OCI-LY3 (cell line): Measurements from ENCODE around the gene EPB41L4A.

Experiments used
- H2AFZ ChIP-seq: fragments of 200-600, 300-600 bp; shearing (Covaris generic); 2 replicates; pipeline ENCODE4 v1.6.0; 2014; ENCODE audit warnings: antibody characterized with exemption, low read depth, low read length
- H3K27ac ChIP-seq: fragments of 200-600, 300-600 bp; sonication (generic); 2 replicates; pipeline ENCODE4 v1.5.1; 2014; ENCODE audit warnings: mild to moderate bottlenecking, low read length, moderate library complexity, mixed read lengths
- H3K27me3 ChIP-seq: fragments of 200-600, 300-600 bp; sonication (generic); 2 replicates; pipeline ENCODE4 v1.6.1; 2014; ENCODE audit warnings: low read depth, low read length, mixed read lengths
- H3K36me3 ChIP-seq: fragments of 200-600, 300-600 bp; sonication (generic); replicated peaks from 2 replicates; pipeline ENCODE3; 2014; ENCODE audit warnings: low read depth, low read length, mixed read lengths
- H3K4me1 ChIP-seq: fragments of 300-600, 200-600 bp; sonication (generic); 2 replicates; pipeline ENCODE4 v1.6.1; 2014; ENCODE audit warnings: low read length, mixed read lengths
- H3K4me2 ChIP-seq: fragments of 200-600, 300-600 bp; sonication (generic); 2 replicates; pipeline ENCODE4 v1.6.1; 2014; ENCODE audit warnings: low read length, mixed read lengths
- H3K4me3 ChIP-seq: fragments of 300-600, 200-600 bp; sonication (generic); 2 replicates; pipeline ENCODE4 v1.5.1; 2014; ENCODE audit warnings: antibody characterized with exemption, mild to moderate bottlenecking, low read length, moderate library complexity
- H3K79me2 ChIP-seq: fragments of 300-600, 200-600 bp; shearing (Covaris generic); 2 replicates; pipeline ENCODE4 v1.6.1; 2014; ENCODE audit warnings: mild to moderate bottlenecking, low read length, mixed read lengths
- H3K9ac ChIP-seq: fragments of 300-600, 200-600 bp; shearing (Covaris generic); 2 replicates; pipeline ENCODE4 v1.6.0; 2014; ENCODE audit warnings: mild to moderate bottlenecking, low read length, moderate library complexity
- H3K9me3 ChIP-seq: fragments of 200-600, 300-600 bp; shearing (Covaris generic); 2 replicates; pipeline ENCODE4 v1.6.1; 2014; ENCODE audit warnings: low read length, mixed read lengths; ENCODE audit not compliant: insufficient read depth
- H4K20me1 ChIP-seq: fragments of 200-600, 300-600 bp; sonication (generic); 2 replicates; pipeline ENCODE4 v1.6.1; 2016; ENCODE audit warnings: low read length, mixed read lengths; ENCODE audit not compliant: insufficient read depth
- EZH2phosphoT487 ChIP-seq: fragments of 200-600 bp; shearing (Covaris generic); IDR thresholded peaks from 2 replicates; pipeline ENCODE4 v1.6.1; 2018; ENCODE audit warnings: antibody characterized with exemption, mixed run types, low read depth
- TF ChIP-seq, protein P1 (sequence below): fragments of 200-600, 300-600 bp; sonication (generic); IDR thresholded peaks from 2 replicates; pipeline ENCODE4 v1.5.1; 2014; ENCODE audit warnings: antibody characterized with exemption, low read length, low read depth

Gene EPB41L4A

DNA sequence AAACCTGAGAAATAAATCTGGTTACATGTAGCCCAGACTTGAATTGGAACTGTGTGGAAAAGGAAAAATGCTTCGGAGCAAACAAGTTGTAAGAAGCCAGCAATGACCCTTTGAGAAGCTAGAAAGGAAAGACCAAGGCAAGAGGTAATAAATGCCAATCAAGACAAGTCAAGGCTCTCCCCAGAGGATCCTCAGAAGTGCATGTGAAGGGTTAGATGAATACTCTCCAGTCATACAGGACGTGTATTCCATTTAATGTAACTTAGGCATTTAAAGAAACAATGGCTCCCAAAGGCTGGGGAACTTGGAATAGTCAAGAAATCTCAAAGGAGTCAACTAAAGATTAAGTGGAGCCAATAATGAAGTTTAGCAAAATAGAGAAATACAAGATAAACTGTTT, 36.2 kb downstream of the EPB41L4A start:
- no peak overlapping the region for H3K9ac ChIP-seq
- no peaks in the 10 kb centered on the region for H3K27me3 ChIP-seq
- no peaks in the 10 kb centered on the region for H4K20me1 ChIP-seq
- H2AFZ ChIP-seq = no peak overlapping the region
- peaks cover 25% of the 10 kb centered on the region for H3K4me1 ChIP-seq
- H3K36me3 ChIP-seq = no peaks in the 10 kb centered on the region
- H3K9me3 ChIP-seq = no peaks in the 10 kb centered on the region
- TF ChIP-seq, protein P1, sequence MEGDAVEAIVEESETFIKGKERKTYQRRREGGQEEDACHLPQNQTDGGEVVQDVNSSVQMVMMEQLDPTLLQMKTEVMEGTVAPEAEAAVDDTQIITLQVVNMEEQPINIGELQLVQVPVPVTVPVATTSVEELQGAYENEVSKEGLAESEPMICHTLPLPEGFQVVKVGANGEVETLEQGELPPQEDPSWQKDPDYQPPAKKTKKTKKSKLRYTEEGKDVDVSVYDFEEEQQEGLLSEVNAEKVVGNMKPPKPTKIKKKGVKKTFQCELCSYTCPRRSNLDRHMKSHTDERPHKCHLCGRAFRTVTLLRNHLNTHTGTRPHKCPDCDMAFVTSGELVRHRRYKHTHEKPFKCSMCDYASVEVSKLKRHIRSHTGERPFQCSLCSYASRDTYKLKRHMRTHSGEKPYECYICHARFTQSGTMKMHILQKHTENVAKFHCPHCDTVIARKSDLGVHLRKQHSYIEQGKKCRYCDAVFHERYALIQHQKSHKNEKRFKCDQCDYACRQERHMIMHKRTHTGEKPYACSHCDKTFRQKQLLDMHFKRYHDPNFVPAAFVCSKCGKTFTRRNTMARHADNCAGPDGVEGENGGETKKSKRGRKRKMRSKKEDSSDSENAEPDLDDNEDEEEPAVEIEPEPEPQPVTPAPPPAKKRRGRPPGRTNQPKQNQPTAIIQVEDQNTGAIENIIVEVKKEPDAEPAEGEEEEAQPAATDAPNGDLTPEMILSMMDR = no peak
- no peak for TF ChIP-seq EZH2phosphoT487
- no peaks in the 10 kb centered on the region for H3K79me2 ChIP-seq
- no peak overlapping the region for H3K27ac ChIP-seq
- H3K4me3 ChIP-seq = no peak overlapping the region
- no peak overlapping the region for H3K4me2 ChIP-seq

DNA sequence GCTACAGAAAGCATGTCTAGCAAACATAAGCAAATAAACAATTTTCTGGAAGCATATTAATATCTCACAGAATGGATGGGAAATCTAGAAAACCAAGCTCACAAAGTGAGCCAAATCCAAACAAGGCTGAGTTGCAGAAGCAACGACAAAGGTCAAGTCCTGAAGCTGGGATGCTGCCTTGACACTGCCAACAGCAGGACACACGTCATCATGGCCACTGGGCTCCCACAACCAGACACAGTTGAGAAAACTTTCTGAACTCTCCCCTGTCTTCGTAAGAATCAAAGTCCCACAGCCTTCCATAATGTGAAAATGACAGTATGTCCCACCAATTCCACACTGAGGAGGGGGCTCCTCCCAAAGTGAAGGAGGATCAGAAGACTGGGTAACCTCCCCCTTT, 37.6 kb downstream of the EPB41L4A start:
- no peaks in the 10 kb centered on the region for H3K9me3 ChIP-seq
- H3K4me1 ChIP-seq = peaks cover 25% of the 10 kb centered on the region
- TF ChIP-seq, protein P1 = no peak
- no peak for TF ChIP-seq EZH2phosphoT487

DNA sequence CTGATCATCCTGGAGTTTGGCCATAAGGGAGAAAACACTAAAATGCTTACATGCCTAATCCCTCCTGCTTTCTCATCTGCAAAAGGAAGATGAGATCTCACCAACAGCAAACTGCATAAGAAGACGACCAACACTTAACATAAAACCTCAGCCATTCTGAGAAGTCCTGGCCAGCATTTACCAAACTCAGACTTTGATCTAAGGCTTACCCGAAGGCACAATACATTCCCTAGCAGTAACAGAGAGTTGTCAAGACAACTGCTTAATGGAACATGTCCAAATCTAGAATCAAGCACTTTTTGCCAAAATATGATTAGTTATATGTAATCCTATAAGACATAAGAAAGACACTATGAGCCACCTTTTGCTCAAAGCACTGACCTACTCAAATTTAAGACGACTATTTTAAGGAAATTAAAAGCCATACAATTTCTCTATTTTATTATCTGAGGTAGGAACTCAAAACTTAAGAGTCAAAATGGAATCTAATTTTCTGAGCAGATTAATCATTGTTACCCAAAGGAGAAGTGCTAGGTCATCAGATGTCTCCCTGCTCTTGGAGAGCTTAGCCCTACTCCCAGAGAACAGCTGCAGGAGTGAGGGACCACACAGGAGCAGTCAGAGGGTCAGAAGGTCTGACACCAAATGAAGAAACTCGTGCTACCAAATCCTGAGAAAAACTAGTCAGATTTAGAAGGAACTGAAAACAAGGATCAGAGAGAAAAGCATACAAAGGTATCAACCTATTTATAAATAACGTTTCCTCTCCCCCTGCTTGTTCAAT, 39.3 kb downstream of the EPB41L4A start:
- H3K27ac ChIP-seq = no peak overlapping the region
- no peaks in the 10 kb centered on the region for H3K79me2 ChIP-seq

More for the DNA sequence above, 37.6 kb downstream of the EPB41L4A start:
- H3K9ac ChIP-seq = no peak overlapping the region
- no peak overlapping the region for H3K4me2 ChIP-seq
- H2AFZ ChIP-seq = no peak overlapping the region
- H3K27me3 ChIP-seq = no peaks in the 10 kb centered on the region
- no peaks in the 10 kb centered on the region for H3K36me3 ChIP-seq
- H3K4me3 ChIP-seq = no peak overlapping the region
- H3K79me2 ChIP-seq = no peaks in the 10 kb centered on the region
- H3K27ac ChIP-seq = no peak overlapping the region
- H4K20me1 ChIP-seq = no peaks in the 10 kb centered on the region

GRCh38 chr5:112374818-112375217, 44.3 kb downstream of the EPB41L4A start:
- Histone ChIP-seq H3K27me3 (no peaks in the 10 kb centered on the region), H3K4me1 (peaks cover 7% of the 10 kb centered on the region), H3K4me3 (no peak overlapping the region), H3K9me3 (no peaks in the 10 kb centered on the region), H3K9ac (no peak overlapping the region), H3K4me2 (no peak overlapping the region), H3K79me2 (no peaks in the 10 kb centered on the region), H3K36me3 (no peaks in the 10 kb centered on the region), H4K20me1 (no peaks in the 10 kb centered on the region), H2AFZ (no peak overlapping the region), H3K27ac (no peak overlapping the region)
- no peak for TF ChIP-seq EZH2phosphoT487
- TF ChIP-seq, protein P1 = no peak

More for the DNA sequence above, 39.3 kb downstream of the EPB41L4A start:
- no peak overlapping the region for H2AFZ ChIP-seq
- H4K20me1 ChIP-seq = no peaks in the 10 kb centered on the region
- H3K9me3 ChIP-seq = no peaks in the 10 kb centered on the region
- no peak overlapping the region for H3K9ac ChIP-seq
- H3K27me3 ChIP-seq = no peaks in the 10 kb centered on the region
- peak overlapping the region; percentile 32 for H3K4me2 ChIP-seq
- no peaks in the 10 kb centered on the region for H3K36me3 ChIP-seq
- H3K4me3 ChIP-seq = no peak overlapping the region
- TF ChIP-seq, protein P1 = no peak
- no peak for TF ChIP-seq EZH2phosphoT487
- peaks cover 11% of the 10 kb centered on the region for H3K4me1 ChIP-seq
